ENCODE data around the gene BATF. TPM values are rescaled to one million over a fixed set of nuclear protein-coding genes. Genes with fewer than 3 reads are reported as not detected.

The BATF gene, protein sequence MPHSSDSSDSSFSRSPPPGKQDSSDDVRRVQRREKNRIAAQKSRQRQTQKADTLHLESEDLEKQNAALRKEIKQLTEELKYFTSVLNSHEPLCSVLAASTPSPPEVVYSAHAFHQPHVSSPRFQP
- not detected in 2 replicates for total RNA-seq

DNA sequence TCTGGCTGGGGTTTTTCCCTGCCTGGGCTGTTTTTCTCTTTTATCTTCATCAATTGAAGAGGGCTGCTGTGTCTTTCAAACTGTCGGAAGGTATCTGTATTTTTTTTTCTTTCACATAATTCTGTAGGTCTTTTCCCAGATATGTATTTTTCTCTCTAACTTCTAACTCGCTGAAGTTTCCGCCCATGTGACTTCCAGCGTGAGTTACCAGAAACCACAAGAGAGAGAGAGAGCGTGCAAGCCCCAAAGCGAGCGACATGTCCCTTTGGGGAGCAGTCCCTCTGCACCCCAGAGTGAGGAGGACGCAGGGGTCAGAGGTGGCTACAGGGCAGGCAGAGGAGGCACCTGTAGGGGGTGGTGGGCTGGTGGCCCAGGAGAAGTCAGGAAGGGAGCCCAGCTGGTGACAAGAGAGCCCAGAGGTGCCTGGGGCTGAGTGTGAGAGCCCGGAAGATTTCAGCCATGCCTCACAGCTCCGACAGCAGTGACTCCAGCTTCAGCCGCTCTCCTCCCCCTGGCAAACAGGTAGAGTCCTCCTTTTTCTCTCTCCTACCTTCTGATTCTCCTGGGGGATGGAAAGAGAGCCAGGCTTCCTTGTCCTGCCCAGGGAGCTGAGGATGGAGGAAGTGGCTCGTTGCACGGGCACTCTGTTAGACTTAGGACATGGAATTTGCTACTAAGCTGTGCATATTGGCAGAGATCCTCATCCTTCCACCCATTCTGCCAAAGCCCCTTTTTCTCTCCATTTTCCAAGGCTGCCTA lies at the start of gene BATF:
Gene BATF (plus strand): TSS at position 246 of the 759 bp plus-strand sequence. CDS start 214 bp downstream, at position 460.

DNA sequence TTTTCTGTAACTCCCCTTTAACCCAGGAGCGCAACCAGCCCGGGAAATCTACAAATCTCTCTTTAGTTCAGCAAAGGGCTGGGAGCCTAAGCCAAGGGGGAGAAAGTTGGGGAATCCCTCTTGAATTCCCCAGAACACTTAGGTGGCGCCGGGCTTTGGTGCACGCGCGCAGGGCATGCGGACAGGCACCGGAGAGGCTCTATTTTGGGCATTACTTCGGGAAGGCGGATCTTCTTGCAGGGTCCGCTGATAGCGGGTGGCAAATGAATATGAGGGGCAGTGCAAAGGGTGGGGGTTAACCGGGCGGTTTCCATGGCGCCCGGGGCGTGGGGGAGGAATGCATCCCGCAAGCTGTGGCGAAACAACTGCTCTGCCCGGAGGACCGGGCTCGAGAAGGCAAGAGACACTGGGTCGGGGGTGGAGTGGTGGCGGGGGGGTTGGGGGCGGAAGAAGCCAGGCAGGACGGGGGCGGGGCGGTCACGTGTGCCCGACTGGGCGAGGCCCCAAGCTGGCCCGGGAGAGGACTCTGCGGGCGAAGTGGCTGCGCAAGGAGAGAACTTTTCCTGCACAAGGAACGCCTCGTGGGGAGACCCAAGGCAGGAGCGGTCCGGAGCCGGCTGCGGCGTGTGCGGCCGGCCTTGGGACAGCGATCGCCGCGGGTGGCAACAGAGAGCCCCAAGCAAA lies 56.0 kb downstream of the BATF start, which contains the start of gene FLVCR2:
Gene FLVCR2 (plus strand): TSS at position 519 of the 684 bp plus-strand sequence. CDS start 353 bp downstream, outside the sequence.

Other genes starting within 250 kb of the BATF start
- 7.0 and 8.3 TPM in 2 replicates for gene FOS, start 243.6 kb upstream of the BATF start, total RNA-seq
- 48.6 and 102 TPM in 2 replicates for gene JDP2, start 94.4 kb upstream of the BATF start, total RNA-seq
- gene FLVCR2, start 56.2 kb downstream of the BATF start, total RNA-seq: 0.87 and 5.3 TPM in 2 replicates
- 5.1 TPM in 2 replicates for gene ERG28, start 138.4 kb downstream of the BATF start, total RNA-seq
- gene TTLL5, start 138.8 kb downstream of the BATF start, total RNA-seq: 14.1 and 28.4 TPM in 2 replicates

All from smooth muscle cell of trachea (primary cell).